AG09319 (cell line): ENCODE data around the gene CYP2E1.

ENCODE experiments used
- DNase-seq: peaks from one replicate; pipeline ENCODE4 v3.0.0-alpha.2; 2010; ENCODE audit warnings: low read depth; ENCODE audit errors: extremely low read depth
- CTCF ChIP-seq: IDR thresholded peaks from 2 replicates; pipeline ENCODE4 v1.5.1; 2011; ENCODE audit warnings: low read depth, mild to moderate bottlenecking, inconsistent platforms, low read length, moderate library complexity

CYP2E1 gene

GRCh38 chr10:133555521-133555920 is 28.4 kb downstream of the CYP2E1 start:
- no peak for TF ChIP-seq CTCF
- DNase-seq, result no peak

- no peak for TF ChIP-seq CTCF
- no peak for DNase-seq
These were observed 30.2 kb downstream of the CYP2E1 start for GRCh38 chr10:133557381-133557780.

GRCh38 chr10:133559216-133559615 is 32.1 kb downstream of the CYP2E1 start:
- TF ChIP-seq CTCF, result no peak
- DNase-seq, result no peak

GRCh38 chr10:133564816-133565215 is 37.7 kb downstream of the CYP2E1 start:
- no peak for DNase-seq
- no peak for TF ChIP-seq CTCF

- DNase-seq, result no peak
- no peak for TF ChIP-seq CTCF
These were observed 38.5 kb downstream of the CYP2E1 start, which contains the start of gene SYCE1 for GRCh38 chr10:133565441-133566294. SYCE1 (minus strand) TSS chr10:133565583; CDS start chr10:133565529, 54 bp downstream.

- DNase-seq, result no peak
- TF ChIP-seq CTCF, result no peak
These were observed 40.0 kb downstream of the CYP2E1 start for GRCh38 chr10:133567119-133567518.

GRCh38 chr10:133567609-133568286 is 40.6 kb downstream of the CYP2E1 start:
- no peak for DNase-seq
- TF ChIP-seq CTCF, result no peak
